CD4-positive, alpha-beta T cell treated with Interleukin-10 for 1 hour (primary cell): Measurements from ENCODE around the gene WBP1L.
"Not testable (repeated sequence)": the region's sequence is repeated elsewhere in the genome, so short reads cannot be mapped to it uniquely, and the experiment has no call there.

Experiments
- DNase-seq: peaks from one replicate; pipeline ENCODE4 v3.0.0-alpha.2; 2020

WBP1L gene

GRCh38 chr10:102743588-102744373 lies at the start of gene WBP1L:
Gene WBP1L (plus strand): TSS chr10:102743948. CDS start chr10:102744054, 106 bp downstream.
- DNase-seq, result peak; percentile 98

GRCh38 chr10:102695401-102695800 lies 48.3 kb upstream of the WBP1L start:
- not testable (repeated sequence) for DNase-seq

GRCh38 chr10:102696736-102697135 lies 47.0 kb upstream of the WBP1L start:
- DNase-seq, result no peak

- no peak for DNase-seq
These were observed 44.9 kb upstream of the WBP1L start for GRCh38 chr10:102698894-102699293.

GRCh38 chr10:102701272-102701671 lies 42.5 kb upstream of the WBP1L start:
- no peak for DNase-seq

GRCh38 chr10:102701796-102702195 lies 42.0 kb upstream of the WBP1L start:
- no peak for DNase-seq

- DNase-seq, result no peak
These were observed 41.0 kb upstream of the WBP1L start for GRCh38 chr10:102702742-102703141.

- no peak for DNase-seq
These were observed 38.8 kb upstream of the WBP1L start for GRCh38 chr10:102704915-102705314.

- no peak for DNase-seq
These were observed 38.2 kb upstream of the WBP1L start for GRCh38 chr10:102705531-102705930.

GRCh38 chr10:102710609-102711008 lies 33.1 kb upstream of the WBP1L start:
- DNase-seq, result peak; percentile 21

GRCh38 chr10:102712089-102712488 lies 31.7 kb upstream of the WBP1L start:
- DNase-seq, result no peak

GRCh38 chr10:102712843-102713538 lies 30.8 kb upstream of the WBP1L start:
- no peak for DNase-seq

- DNase-seq, result no peak
These were observed 30.3 kb upstream of the WBP1L start for GRCh38 chr10:102713539-102713813.

GRCh38 chr10:102713814-102714620 lies 29.7 kb upstream of the WBP1L start, which contains the start of gene ARL3:
Gene ARL3 (minus strand): TSS chr10:102714397. CDS start chr10:102714275, 122 bp downstream.
- peak; percentile 96 for DNase-seq

GRCh38 chr10:102714621-102715455 lies 28.9 kb upstream of the WBP1L start, which contains the start of gene SFXN2:
Gene SFXN2 (plus strand): TSS chr10:102714636. CDS start chr10:102726637, 12,001 bp downstream.
- peak; percentile 48 for DNase-seq

GRCh38 chr10:102715880-102716279 lies 27.9 kb upstream of the WBP1L start:
- no peak for DNase-seq

GRCh38 chr10:102716900-102717565 lies 26.7 kb upstream of the WBP1L start:
- not testable (repeated sequence) for DNase-seq

GRCh38 chr10:102718220-102718619 lies 25.5 kb upstream of the WBP1L start:
- DNase-seq, result no peak

GRCh38 chr10:102720337-102720736 lies 23.4 kb upstream of the WBP1L start:
- no peak for DNase-seq

- no peak for DNase-seq
These were observed 22.9 kb upstream of the WBP1L start for GRCh38 chr10:102720775-102721301.

- no peak for DNase-seq
These were observed 21.8 kb upstream of the WBP1L start for GRCh38 chr10:102721954-102722353.

GRCh38 chr10:102723989-102724388 lies 19.8 kb upstream of the WBP1L start:
- no peak for DNase-seq
